Measurements from ENCODE around the gene HOXB8. TPM values are rescaled to one million over a fixed set of nuclear protein-coding genes. Genes with fewer than 3 reads are reported as not detected.

Gene HOXB8
- total RNA-seq, 1 experiment from 2014 or later: 11.2 TPM

- DNase-seq (ENCODE audit: low read depth): peak; percentile 51
Measured at GRCh38 chr17:48624544-48625494, 9.7 kb upstream of the HOXB8 start.

DNA sequence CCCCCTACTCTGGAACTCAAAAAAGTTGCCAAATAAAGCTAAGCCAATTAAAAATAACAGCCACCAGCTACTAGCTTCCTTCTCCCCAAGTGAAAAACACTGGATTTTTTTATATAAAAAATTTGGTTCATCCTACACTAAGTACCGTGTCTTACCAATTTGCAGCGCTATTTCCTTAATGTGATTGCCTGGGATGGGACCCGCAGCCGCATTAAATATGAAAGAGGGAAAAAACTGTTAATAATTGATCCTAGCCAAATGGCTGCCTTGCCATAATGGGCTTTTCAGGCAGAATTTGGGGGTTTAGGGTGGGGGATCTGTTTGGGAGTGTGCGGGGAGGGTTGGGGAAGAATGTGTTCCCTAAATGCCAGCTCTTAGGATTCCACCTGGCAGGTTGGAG is 9.0 kb upstream of the HOXB8 start:
- DNase-seq (ENCODE audit: low read depth): no peak

DNA sequence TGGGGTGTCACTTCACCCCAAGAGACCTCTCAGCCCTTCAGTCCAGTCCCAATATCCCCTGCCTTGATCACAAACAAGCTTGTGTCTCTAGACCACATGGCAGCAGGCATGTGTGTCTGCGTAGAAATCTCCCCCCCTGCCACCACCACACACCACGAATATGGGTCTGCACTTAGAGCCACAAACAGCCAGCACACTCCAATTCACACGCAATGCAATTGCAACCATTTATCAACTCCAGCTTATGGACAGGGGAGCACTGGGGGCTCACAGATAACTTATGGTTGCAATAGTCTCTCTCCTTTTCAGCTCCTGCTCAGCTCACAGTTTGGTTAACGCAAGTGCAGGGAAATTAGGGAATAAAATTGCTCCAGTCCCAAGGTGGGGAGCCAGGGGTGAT is 8.5 kb upstream of the HOXB8 start:
- no peak for DNase-seq (ENCODE audit: low read depth)

DNA sequence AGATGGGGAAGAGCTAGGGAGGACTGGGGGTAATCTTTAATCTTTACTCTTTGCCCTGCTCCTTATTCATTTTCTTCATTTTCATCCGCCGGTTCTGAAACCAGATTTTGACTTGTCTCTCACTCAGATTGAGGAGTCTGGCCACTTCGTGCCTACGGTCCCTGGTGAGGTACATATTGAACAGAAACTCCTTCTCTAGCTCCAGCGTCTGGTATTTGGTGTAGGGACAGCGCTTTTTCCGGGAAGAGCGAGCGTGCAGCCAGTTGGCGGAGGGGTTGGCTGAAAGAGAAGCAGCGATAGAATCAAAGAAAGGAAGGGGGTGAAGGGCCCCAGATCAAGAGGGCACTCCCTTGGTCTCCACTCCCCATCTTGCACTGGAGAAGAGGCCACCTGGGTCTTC is 7.8 kb upstream of the HOXB8 start:
- DNase-seq (ENCODE audit: low read depth): no peak

GRCh38 chr17:48621410-48622392 is 6.6 kb upstream of the HOXB8 start:
- no peak for DNase-seq (ENCODE audit: low read depth)

DNA sequence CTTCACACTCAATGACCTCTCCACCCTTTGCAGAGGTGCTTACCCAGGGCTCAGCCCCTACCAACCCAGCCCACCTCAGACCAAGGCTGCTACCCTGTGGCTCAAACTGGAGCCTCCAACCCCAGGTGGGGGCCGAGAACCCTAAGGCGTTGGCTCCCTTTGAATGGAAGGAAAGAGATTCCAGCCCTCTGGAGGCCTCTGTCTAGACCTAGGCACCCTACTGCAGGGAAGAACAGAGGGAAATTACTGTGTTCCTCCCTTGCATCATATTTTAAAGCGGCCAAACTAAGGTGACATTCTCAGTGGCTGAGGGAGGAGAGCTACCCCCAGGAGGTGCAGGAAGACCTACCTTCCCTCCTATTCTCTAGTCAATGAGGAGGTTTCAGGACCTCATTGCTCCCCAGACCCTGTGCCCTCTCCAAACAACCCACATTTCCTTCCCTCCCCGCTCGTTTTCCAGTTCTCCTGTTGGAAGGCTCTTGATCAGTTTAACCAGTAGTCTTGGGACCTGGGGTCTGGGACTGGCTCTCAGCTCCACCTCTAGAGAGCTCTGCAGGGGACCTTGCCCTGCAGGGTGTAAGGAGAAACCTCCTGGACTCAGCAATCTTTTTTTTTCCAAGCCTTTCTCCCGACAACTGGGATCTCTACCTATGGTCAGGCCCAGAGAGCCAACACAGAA is 5.5 kb upstream of the HOXB8 start:
- DNase-seq (ENCODE audit: low read depth): no peak

GRCh38 chr17:48619826-48620449 is 4.8 kb upstream of the HOXB8 start:
- no peak for DNase-seq (ENCODE audit: low read depth)

GRCh38 chr17:48618256-48618896 is 3.3 kb upstream of the HOXB8 start:
- DNase-seq (ENCODE audit: low read depth): peak; percentile 87

GRCh38 chr17:48617471-48618255 is 2.6 kb upstream of the HOXB8 start:
- DNase-seq (ENCODE audit: low read depth): no peak

DNA sequence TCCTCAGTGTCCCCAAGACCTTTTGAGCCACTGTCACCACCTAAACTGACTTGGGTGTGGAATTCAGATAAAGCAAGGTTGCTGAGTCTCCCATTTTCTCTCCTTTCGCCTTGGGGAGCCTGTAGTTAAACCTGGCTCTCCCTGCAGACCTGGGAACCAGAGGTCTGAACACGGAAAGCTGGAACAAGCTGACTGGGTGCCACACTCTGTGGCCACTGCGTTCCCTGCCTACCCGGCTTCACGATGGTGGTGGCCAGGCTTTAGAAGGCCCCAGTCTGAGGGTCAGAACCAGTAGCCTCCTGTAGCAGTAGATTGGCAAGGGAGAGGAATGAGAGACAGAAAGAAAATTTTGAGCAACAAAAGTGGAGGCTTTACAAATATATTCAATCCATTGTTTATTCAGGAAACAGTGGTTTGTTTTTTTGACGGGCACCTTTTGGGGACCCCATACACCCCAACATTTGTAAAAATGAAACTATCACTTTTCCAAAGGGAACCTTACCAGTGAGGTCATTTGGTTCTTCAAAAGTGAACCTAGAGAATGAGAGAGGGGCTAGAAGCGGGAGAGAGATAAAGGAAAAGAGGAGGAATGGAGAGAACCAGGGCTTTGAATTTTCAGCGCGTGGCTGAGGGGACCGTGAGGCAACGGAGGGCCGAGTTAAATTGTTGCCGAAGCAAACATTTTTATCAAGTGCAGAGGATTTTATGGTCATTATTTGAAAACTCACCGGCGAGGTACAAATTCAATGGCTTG is 1.8 kb upstream of the HOXB8 start:
- DNase-seq (ENCODE audit: low read depth): no peak

- DNase-seq (ENCODE audit: low read depth): no peak
Measured at GRCh38 chr17:48615963-48616716, 1.0 kb upstream of the HOXB8 start.

DNA sequence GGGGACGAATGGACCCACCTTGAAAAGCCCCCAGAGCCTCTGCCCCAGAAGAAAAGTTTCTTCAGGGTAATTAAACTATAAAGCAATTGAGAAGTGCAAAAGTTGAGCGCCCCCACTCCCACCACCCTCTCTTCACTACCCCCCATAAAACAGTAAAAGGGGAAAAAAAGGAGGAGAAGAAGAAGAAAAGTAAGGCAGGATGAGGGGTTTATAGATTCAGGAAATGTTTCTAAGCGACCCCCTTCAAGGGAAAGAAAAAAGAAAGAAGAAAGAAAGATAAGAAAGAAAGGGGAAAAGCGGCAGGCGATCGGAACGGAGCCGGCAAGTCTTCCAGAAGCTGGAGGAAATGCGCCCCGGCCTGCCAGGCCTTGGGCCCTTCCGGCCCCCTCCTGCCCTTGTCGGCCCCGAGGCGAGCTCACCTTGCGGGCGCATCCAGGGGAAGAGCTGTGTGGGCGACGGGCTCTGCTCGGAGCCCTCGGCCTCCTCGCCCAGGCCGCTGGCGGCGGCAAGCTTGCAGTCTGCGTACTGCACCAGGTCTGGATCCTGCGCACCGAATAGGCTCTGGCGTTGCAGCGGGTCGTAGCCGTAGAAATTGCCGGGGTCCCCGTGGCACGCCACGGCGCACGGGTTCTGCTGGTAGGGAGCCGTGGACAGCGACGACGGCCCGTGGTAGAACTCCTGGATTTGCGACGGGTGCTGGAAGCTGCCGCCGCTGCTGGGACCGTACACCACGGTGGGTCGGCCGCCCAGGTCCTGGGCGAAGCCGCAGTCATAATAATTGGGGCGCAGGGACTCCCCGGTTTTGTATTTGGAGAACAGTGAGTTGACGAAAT is 1.0 kb downstream of the HOXB8 start:
- DNase-seq (ENCODE audit: low read depth): no peak

- no peak for DNase-seq (ENCODE audit: low read depth)
Measured at GRCh38 chr17:48612854-48613691, 2.0 kb downstream of the HOXB8 start.

DNA sequence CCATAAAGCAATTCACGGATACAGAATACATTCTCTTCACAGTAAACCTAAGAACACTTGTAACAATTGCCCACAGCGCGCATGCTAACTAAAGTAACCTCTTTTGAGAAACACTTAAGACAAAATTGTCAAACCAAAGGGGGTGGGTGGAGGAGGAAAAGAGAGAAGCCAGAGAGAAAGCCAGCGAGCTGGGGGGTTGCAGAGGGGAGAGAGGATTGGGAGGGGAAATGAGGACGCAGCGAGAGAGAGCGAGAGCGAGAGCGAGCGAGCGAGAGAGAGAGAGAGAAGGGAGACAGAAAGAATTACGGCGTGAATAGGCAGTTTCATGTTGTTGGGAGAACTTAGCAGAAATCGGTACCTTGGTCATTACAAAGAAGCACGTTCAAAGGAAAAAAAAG is 2.6 kb downstream of the HOXB8 start:
- DNase-seq (ENCODE audit: low read depth): no peak

- peak; percentile 74 for DNase-seq (ENCODE audit: low read depth)
Measured at GRCh38 chr17:48611681-48612455, 3.2 kb downstream of the HOXB8 start.

All from HT1080 (cell line).